GM23338 (cell line): ENCODE data around the gene DFFA. TPM values are rescaled to one million over a fixed set of nuclear protein-coding genes. Genes with fewer than 3 reads are reported as not detected.

Experiments used
- ATAC-seq: fragments of 200-7000 bp; cut with Tn5 transposase; 3 replicates; pipeline ENCODE4 v1.9.1; 2020
- DNase-seq: peaks from one replicate; pipeline ENCODE4 v3.0.0-alpha.2; 2015; ENCODE audit warnings: low spot score
- H2AFZ ChIP-seq: fragments of 200-600 bp; sonication (generic); 2 replicates; pipeline ENCODE4 v1.8.0; 2016; ENCODE audit warnings: antibody characterized with exemption, mild to moderate bottlenecking, moderate library complexity
- H3F3A ChIP-seq: fragments of 200-600 bp; sonication (generic); replicated peaks from 2 replicates; pipeline ENCODE4 v1.8.0; 2017; ENCODE audit warnings: antibody characterized with exemption, mixed run types, low read depth
- H3K27ac ChIP-seq: fragments of 200-600 bp; sonication (generic); 2 replicates; pipeline ENCODE4 v1.6.1; 2016; ENCODE audit warnings: low read depth
- H3K27me3 ChIP-seq: fragments of 200-600 bp; sonication (generic); 2 replicates; pipeline ENCODE4 v1.8.0; 2016; ENCODE audit warnings: mild to moderate bottlenecking, mixed run types, moderate library complexity; ENCODE audit not compliant: insufficient read depth
- H3K36me3 ChIP-seq: fragments of 200-600 bp; sonication (generic); 2 replicates; pipeline ENCODE4 v1.8.0; 2016; ENCODE audit warnings: mild to moderate bottlenecking; ENCODE audit not compliant: insufficient read depth
- H3K4me1 ChIP-seq: fragments of 200-600 bp; sonication (generic); 2 replicates; pipeline ENCODE4 v1.8.0; 2016; ENCODE audit warnings: mild to moderate bottlenecking, moderate library complexity; ENCODE audit not compliant: insufficient read depth
- H3K4me2 ChIP-seq: fragments of 200-600 bp; sonication (generic); 2 replicates; pipeline ENCODE4 v1.7.1; 2017; ENCODE audit warnings: mixed run types
- H3K4me3 ChIP-seq: fragments of 200-600 bp; sonication (generic); 2 replicates; pipeline ENCODE4 v1.6.1; 2016; ENCODE audit warnings: mixed run types
- H3K79me2 ChIP-seq: fragments of 200-600 bp; sonication (generic); replicated peaks from 2 replicates; pipeline ENCODE4 v1.8.0; 2017; ENCODE audit warnings: mild to moderate bottlenecking; ENCODE audit not compliant: insufficient read depth
- H3K9me2 ChIP-seq: fragments of 200-600 bp; sonication (generic); 2 replicates; pipeline ENCODE4 v1.8.0; 2017; ENCODE audit not compliant: insufficient read depth
- H4K20me1 ChIP-seq: fragments of 200-600 bp; sonication (generic); replicated peaks from 2 replicates; pipeline ENCODE4 v1.8.0; 2017; ENCODE audit warnings: mild to moderate bottlenecking; ENCODE audit not compliant: insufficient read depth
- H3K27ac Mint-ChIP-seq: 2 replicates; pipeline ENCODE4 v1.8.0; 2020; ENCODE audit warnings: inconsistent platforms, mild to moderate bottlenecking, moderate library complexity, mixed read lengths
- H3K27me3 Mint-ChIP-seq: 3 replicates; pipeline ENCODE4 v1.8.0; 2022; ENCODE audit warnings: low read depth, mild to moderate bottlenecking, moderate library complexity, mixed read lengths, inconsistent platforms; ENCODE audit not compliant: insufficient read depth, poor library complexity
- H3K36me3 Mint-ChIP-seq: 3 replicates; pipeline ENCODE4 v1.8.0; 2021; ENCODE audit warnings: low read depth, mild to moderate bottlenecking, inconsistent platforms, moderate library complexity, mixed read lengths
- H3K4me1 Mint-ChIP-seq: 3 replicates; pipeline ENCODE4 v1.8.0; 2020; ENCODE audit warnings: mild to moderate bottlenecking, inconsistent platforms, mixed read lengths
- H3K4me3 Mint-ChIP-seq: 3 replicates; pipeline ENCODE4 v1.8.0; 2021; ENCODE audit warnings: moderate library complexity, mild to moderate bottlenecking, inconsistent platforms, mixed read lengths
- H3K9me3 Mint-ChIP-seq: 3 replicates; pipeline ENCODE4 v1.8.0; 2020; ENCODE audit warnings: moderate library complexity, mild to moderate bottlenecking, inconsistent platforms, mixed read lengths
- CREB1 ChIP-seq: fragments of 250-450 bp; sonication (Bioruptor Pico); IDR thresholded peaks from 2 replicates; pipeline ENCODE4 v1.5.0; 2020; ENCODE audit warnings: low read depth, mild to moderate bottlenecking, moderate library complexity
- EZH2phosphoT487 ChIP-seq: fragments of 200-600 bp; sonication (generic); IDR thresholded peaks from one replicate; pipeline ENCODE4 v1.8.1; 2018; ENCODE audit warnings: antibody characterized with exemption; ENCODE audit not compliant: unreplicated experiment
- JUNB ChIP-seq: IDR thresholded peaks from one replicate; pipeline ENCODE4 v1.6.1; 2016; ENCODE audit warnings: antibody characterized with exemption; ENCODE audit not compliant: unreplicated experiment
- NANOG ChIP-seq: IDR thresholded peaks from 2 replicates; pipeline ENCODE4 v1.6.1; 2016; ENCODE audit warnings: antibody characterized with exemption, borderline replicate concordance
- POLR2AphosphoS5 ChIP-seq: IDR thresholded peaks from 2 replicates; pipeline ENCODE4 v1.6.1; 2016; ENCODE audit warnings: antibody characterized with exemption, low read depth
- STAT1 ChIP-seq: IDR thresholded peaks from one replicate; pipeline ENCODE4 v1.6.1; 2016; ENCODE audit warnings: antibody characterized with exemption; ENCODE audit not compliant: unreplicated experiment
- ZNF114 ChIP-seq: fragments of 250-450 bp; sonication (Bioruptor Pico); IDR thresholded peaks from 2 replicates; pipeline ENCODE4 v1.5.0; 2020; ENCODE audit warnings: mild to moderate bottlenecking, moderate library complexity
- ZNF331 ChIP-seq: fragments of 250-450 bp; sonication (Bioruptor Pico); IDR thresholded peaks from 2 replicates; pipeline ENCODE4 v1.5.0; 2020; ENCODE audit warnings: low read depth, mild to moderate bottlenecking, moderate library complexity
- polyA plus RNA-seq: library from polyadenylated mRNA; unstranded; fragments of >200 nt; fragmentation: Nextera tagmentation; extraction: Ambion mirVana; gene quantifications from 2 replicates; pipeline ENCODE4 v1.2.1, GENCODE V29; 2016
- total RNA-seq: library from RNA; depleted of rRNA; stranded (reverse); fragments of >200 nt; shearing (Covaris generic); gene quantifications from 2 replicates; pipeline ENCODE4 v1.2.3, GENCODE V29; 2014
- TF ChIP-seq, protein P1 (sequence below): IDR thresholded peaks from one replicate; pipeline ENCODE4 v1.6.1; 2018; ENCODE audit warnings: antibody characterized with exemption; ENCODE audit not compliant: unreplicated experiment
- TF ChIP-seq, protein P2 (sequence below), 2 experiments: fragments of 200-600 bp in 1 of 2; sonication (generic) in 1 of 2; conservative IDR thresholded peaks; 2 replicates each; pipeline versions ENCODE4 v1.5.1 to v1.6.1; 2016 to 2017; ENCODE audit warnings: antibody characterized with exemption in 2 of 2, low read depth in 2 of 2, mild to moderate bottlenecking in 2 of 2, moderate library complexity in 1 of 2
- TF ChIP-seq, protein P3 (sequence below): IDR thresholded peaks from 2 replicates; pipeline ENCODE4 v1.6.1; 2016; ENCODE audit warnings: antibody characterized with exemption

DFFA gene
- total and polyA plus RNA-seq, 2 experiments from 2014 or later, result 65.2 to 82.0 TPM

DNA sequence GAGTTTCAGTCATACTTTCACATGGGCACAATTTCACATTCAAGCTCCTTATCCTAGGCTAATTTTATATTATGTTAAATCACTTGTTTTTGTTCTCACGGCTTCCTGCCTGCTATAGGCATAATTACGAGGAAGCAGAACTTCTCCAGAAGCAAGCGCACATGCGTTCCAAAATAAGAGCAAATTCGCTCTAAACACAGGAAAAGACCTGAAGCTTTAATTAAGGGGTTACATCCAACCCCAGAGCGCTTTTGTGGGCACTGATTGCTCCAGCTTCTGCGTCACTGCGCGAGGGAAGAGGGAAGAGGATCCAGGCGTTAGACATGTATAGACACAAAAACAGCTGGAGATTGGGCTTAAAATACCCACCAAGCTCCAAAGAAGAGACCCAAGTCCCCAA is 22.6 kb downstream of the DFFA start, which contains the start of gene CORT:
TSS of gene CORT (plus strand) at position 281 of the 400 bp plus-strand sequence. CDS start 193 bp downstream, outside the sequence.
- Histone ChIP-seq H3K27me3 (no peaks in the 10 kb centered on the region), H3K79me2 (no peaks in the 10 kb centered on the region), H3K36me3 (no peaks in the 10 kb centered on the region), H3K4me1 (peaks cover 19% of the 10 kb centered on the region), H3K4me2 (peak within 1 kb of the TSS; percentile 68), H2AFZ (no peak within 1 kb of the TSS), H3K4me3 (peak within 1 kb of the TSS; percentile 36; the same call in 1 of the 2 replicates), H3F3A (0 out of 2 replicates have a peak, but pooled peaks cover 7% of the 10 kb centered on the region), H3K27ac (0 out of 2 replicates have a peak within 1 kb of the TSS, but pooled peaks have one; percentile 4), H4K20me1 (no peaks in the 10 kb centered on the region), H3K9me2 (no peaks in the 10 kb centered on the region)
- no peak for TF ChIP-seq CREB1 (CRISPR knock-in tag)
- TF ChIP-seq, protein P1, sequence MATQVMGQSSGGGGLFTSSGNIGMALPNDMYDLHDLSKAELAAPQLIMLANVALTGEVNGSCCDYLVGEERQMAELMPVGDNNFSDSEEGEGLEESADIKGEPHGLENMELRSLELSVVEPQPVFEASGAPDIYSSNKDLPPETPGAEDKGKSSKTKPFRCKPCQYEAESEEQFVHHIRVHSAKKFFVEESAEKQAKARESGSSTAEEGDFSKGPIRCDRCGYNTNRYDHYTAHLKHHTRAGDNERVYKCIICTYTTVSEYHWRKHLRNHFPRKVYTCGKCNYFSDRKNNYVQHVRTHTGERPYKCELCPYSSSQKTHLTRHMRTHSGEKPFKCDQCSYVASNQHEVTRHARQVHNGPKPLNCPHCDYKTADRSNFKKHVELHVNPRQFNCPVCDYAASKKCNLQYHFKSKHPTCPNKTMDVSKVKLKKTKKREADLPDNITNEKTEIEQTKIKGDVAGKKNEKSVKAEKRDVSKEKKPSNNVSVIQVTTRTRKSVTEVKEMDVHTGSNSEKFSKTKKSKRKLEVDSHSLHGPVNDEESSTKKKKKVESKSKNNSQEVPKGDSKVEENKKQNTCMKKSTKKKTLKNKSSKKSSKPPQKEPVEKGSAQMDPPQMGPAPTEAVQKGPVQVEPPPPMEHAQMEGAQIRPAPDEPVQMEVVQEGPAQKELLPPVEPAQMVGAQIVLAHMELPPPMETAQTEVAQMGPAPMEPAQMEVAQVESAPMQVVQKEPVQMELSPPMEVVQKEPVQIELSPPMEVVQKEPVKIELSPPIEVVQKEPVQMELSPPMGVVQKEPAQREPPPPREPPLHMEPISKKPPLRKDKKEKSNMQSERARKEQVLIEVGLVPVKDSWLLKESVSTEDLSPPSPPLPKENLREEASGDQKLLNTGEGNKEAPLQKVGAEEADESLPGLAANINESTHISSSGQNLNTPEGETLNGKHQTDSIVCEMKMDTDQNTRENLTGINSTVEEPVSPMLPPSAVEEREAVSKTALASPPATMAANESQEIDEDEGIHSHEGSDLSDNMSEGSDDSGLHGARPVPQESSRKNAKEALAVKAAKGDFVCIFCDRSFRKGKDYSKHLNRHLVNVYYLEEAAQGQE, result no peak
- TF ChIP-seq, protein P2, sequence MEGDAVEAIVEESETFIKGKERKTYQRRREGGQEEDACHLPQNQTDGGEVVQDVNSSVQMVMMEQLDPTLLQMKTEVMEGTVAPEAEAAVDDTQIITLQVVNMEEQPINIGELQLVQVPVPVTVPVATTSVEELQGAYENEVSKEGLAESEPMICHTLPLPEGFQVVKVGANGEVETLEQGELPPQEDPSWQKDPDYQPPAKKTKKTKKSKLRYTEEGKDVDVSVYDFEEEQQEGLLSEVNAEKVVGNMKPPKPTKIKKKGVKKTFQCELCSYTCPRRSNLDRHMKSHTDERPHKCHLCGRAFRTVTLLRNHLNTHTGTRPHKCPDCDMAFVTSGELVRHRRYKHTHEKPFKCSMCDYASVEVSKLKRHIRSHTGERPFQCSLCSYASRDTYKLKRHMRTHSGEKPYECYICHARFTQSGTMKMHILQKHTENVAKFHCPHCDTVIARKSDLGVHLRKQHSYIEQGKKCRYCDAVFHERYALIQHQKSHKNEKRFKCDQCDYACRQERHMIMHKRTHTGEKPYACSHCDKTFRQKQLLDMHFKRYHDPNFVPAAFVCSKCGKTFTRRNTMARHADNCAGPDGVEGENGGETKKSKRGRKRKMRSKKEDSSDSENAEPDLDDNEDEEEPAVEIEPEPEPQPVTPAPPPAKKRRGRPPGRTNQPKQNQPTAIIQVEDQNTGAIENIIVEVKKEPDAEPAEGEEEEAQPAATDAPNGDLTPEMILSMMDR (conservative IDR thresholded peaks at IDR 0.05; ENCODE audit: low read depth in 2 of 2), result no peak
- TF ChIP-seq, protein P3, sequence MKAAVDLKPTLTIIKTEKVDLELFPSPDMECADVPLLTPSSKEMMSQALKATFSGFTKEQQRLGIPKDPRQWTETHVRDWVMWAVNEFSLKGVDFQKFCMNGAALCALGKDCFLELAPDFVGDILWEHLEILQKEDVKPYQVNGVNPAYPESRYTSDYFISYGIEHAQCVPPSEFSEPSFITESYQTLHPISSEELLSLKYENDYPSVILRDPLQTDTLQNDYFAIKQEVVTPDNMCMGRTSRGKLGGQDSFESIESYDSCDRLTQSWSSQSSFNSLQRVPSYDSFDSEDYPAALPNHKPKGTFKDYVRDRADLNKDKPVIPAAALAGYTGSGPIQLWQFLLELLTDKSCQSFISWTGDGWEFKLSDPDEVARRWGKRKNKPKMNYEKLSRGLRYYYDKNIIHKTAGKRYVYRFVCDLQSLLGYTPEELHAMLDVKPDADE, result no peak
- Mint-ChIP-seq H3K4me3 (peak within 1 kb of the TSS; percentile 17; the same call in 2 of the 3 replicates), H3K4me1 (peaks cover 24% of the 10 kb centered on the region), H3K36me3 (peaks cover 10% of the 10 kb centered on the region; the same call in 2 of the 3 replicates), H3K27me3 (no peaks in the 10 kb centered on the region), H3K27ac (no peak within 1 kb of the TSS; the same call in 1 of the 2 replicates), H3K9me3 (0 out of 3 replicates have a peak, but pooled peaks cover 2% of the 10 kb centered on the region)
- DNase-seq, result no peak
- no peak for ATAC-seq

DNA sequence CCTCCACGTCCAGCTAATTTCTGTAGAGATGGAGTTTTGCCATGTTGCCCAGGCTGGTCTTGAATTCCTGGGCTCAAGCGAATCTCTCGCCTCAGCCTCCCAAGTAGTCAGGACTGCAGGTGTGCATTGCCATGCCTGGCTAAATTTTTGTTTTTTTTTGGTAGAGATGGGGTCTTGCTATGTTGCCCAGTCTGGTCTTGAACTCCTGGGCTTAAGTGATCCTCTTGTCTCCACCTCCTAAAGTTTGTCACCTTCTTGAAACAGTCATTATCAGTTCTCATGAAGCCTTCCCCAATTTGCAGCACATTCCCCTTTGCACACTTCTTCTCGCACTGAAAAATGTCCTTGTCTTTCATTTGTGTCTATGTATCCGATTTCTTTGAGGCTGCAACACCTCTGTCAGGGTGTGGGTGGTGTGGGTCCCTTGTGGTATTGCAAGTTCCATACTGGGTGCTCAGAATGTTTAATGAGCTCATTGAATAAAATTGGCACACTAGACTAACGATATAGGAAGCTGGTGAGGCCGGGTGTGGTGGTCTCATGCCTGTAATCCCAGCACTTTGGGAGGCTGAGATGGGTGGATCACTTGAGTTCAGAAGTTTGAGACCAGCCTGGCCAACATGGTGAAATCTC is 25.4 kb downstream of the DFFA start:
- no peak for ATAC-seq
- H3K27me3 Mint-ChIP-seq, result no peaks in the 10 kb centered on the region
- H3K4me3 ChIP-seq, result no peak overlapping the region
- no peak for TF ChIP-seq ZNF331 (CRISPR knock-in tag)
- no peak for TF ChIP-seq NANOG
- TF ChIP-seq POLR2AphosphoS5, result no peak
- TF ChIP-seq CREB1 (CRISPR knock-in tag), result no peak
- TF ChIP-seq, protein P3, result no peak
- TF ChIP-seq, protein P1, result no peak
- TF ChIP-seq JUNB, result no peak
- no peak for TF ChIP-seq EZH2phosphoT487
- TF ChIP-seq STAT1, result no peak
- no peak for TF ChIP-seq ZNF114 (CRISPR knock-in tag)

More for the DNA sequence above, 25.4 kb downstream of the DFFA start:
- Histone ChIP-seq H2AFZ (no peak overlapping the region), H3K79me2 (no peaks in the 10 kb centered on the region), H3K27ac (no peak overlapping the region), H3K9me2 (no peaks in the 10 kb centered on the region), H3K4me1 (peaks cover 19% of the 10 kb centered on the region), H4K20me1 (no peaks in the 10 kb centered on the region), H3K36me3 (no peaks in the 10 kb centered on the region), H3K27me3 (no peaks in the 10 kb centered on the region), H3F3A (0 out of 2 replicates have a peak, but pooled peaks cover 3% of the 10 kb centered on the region), H3K4me2 (no peak overlapping the region)
- Mint-ChIP-seq H3K4me1 (peaks cover 24% of the 10 kb centered on the region), H3K27ac (no peak overlapping the region), H3K4me3 (no peak overlapping the region), H3K36me3 (0 out of 3 replicates have a peak, but pooled peaks cover 5% of the 10 kb centered on the region), H3K9me3 (no peaks in the 10 kb centered on the region)
- no peak for DNase-seq
